HG02943 (cell line): Measurements from ENCODE around the gene SPDL1.

ENCODE experiments used
- ATAC-seq: cut with Tn5 transposase; IDR thresholded peaks from one replicate; pipeline ENCODE4 v1.9.1; 2021; ENCODE audit warnings: mild to moderate bottlenecking, low read depth, moderate library complexity; ENCODE audit not compliant: unreplicated experiment

SPDL1 gene

DNA sequence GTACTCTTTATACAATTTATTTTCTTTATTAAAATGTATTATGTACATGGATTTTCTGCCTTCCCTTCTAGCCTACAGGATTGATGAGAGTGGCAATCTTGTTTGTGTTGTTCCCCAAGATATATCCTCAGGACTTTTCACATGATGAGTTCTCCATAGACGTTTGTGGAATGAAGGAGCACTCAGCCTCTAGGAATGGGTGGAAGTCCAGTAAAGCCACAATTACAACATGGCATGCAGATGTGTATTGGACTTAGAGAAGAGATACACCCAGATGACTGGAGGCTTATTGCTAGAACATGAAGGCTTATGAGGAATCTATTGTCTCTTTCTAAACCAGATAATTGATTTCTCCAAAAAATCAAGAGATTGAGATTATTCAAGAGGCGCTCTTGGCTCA is 45.3 kb downstream of the SPDL1 start:
- no peak for ATAC-seq

GRCh38 chr5:169629847-169630548 is 46.4 kb downstream of the SPDL1 start:
- ATAC-seq = no peak

DNA sequence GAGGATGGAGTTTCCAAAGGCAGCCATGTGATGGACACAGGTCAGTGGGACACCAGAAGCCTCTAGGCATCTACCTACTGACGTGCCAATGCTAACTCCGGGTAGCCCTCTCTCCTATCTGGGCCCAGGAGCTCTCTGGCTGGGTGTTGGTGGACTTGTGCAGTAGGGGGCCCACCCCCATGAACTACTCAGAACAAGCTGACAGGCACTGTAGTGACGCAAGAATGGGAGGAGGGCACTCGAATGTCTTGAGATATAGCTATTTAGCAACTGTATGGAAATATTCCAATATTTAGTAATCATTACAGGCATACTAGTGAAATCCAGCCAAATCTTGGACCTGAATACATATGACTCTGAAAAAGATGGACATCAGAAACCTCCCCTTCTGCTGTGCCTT is 47.8 kb downstream of the SPDL1 start:
- ATAC-seq = no peak

DNA sequence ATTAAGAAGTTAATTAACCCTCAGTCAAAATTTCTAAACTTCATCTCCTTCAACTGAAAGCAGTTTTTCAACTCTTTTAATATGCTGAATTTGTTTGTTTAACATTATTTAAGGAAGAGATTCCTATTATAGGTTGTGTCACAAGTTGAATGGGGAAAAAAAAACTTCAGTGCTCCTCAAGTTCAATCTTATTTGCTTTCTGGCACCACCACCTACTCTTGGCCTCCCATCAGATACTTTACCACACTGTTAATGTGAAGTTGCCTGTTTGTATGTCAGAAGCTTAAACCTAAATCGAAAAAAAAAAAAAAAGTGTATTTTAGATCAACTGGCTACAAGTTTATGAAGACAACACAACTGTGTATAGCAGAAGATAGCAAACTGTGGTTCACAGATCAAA is 49.4 kb downstream of the SPDL1 start:
- no peak for ATAC-seq

DNA sequence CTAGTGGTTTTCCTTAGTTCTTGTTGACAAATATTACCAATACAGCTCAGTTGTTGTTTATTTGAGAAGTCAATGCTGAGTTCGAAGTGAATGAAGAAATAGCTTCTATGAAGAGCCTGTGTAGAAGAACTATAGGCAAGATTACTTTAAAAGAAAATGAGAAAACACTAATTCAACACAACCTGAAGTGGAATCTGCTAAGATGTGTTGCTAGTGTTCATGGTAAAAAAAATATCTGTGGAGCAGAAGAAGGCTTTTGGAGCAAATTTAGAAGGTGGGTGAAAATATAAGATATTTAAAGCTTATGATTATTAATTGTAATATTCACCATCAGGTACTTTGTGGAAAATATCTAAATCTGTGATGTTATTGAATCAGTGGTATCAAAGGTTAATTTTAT is 51.0 kb downstream of the SPDL1 start:
- no peak for ATAC-seq

GRCh38 chr5:169635936-169636335 is 52.4 kb downstream of the SPDL1 start:
- no peak for ATAC-seq

DNA sequence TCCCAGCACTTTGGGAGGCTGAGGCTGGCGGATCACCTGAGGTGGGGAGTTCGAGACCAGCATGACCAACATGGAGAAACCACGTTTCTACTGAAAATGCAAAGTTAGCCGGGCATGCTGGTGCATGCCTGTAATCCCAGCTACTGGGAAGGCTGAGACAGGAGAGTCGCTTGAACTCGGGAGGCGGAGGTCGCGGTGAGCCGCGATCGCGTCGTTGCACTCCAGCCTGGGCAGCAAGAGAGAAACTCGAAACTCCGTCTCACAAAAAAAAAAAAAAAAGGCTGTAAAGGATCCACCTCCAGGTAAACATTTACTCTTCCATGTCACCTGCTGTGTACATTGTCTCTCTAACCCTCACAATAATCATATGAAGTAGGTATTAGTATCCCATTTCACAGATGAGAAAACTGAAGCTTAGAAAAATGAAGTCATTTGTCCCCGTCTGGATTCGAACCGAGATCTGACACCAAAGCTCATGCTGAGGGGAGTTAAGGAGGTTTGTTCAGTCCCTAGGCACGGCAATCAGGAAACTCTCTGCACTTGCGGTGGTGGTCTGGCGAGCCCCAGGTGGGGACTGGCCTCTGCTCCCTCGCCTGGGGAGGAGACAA is 53.0 kb downstream of the SPDL1 start:
- no peak for ATAC-seq

- peak; percentile 88 for ATAC-seq
Observed at GRCh38 chr5:169637085-169637548, 53.5 kb downstream of the SPDL1 start, which contains the start of gene DOCK2. Gene DOCK2 (plus strand): TSS chr5:169637275. CDS start chr5:169637327, 52 bp downstream.

DNA sequence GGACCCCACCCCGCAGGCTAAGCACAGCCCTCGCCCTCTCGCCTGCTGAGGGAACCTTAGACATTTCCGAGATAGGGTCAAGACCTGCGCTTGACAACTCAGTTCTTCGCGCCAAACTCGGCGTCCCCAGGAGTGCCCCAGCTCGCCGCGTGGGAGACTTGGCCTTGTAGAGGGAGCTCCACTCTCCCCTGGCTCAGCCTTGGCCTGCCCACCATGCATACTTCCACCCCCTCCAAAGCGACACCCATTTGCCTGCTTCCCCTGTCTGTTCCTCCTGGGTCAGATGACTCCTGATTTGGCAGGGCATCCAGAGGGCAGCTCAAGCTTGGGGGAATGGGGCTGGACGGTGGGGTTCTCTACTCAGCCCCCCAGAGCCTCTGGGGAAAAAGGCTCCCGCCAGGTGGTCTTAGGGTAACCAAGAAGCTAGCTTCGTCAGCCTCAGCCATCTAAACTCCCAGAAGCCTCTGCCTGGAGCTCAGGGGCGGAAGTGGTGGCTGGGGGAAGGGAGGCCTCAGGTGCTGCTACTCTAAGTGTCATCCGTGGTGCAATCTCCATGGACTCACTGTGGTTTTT is 54.1 kb downstream of the SPDL1 start:
- peak; percentile 66 for ATAC-seq

- no peak for ATAC-seq
Observed at GRCh38 chr5:169641253-169641652, 57.7 kb downstream of the SPDL1 start.

- ATAC-seq = no peak
Observed at GRCh38 chr5:169646856-169647255, 63.3 kb downstream of the SPDL1 start.

- ATAC-seq = peak; percentile 55
Observed at GRCh38 chr5:169647566-169647965, 64.0 kb downstream of the SPDL1 start.

DNA sequence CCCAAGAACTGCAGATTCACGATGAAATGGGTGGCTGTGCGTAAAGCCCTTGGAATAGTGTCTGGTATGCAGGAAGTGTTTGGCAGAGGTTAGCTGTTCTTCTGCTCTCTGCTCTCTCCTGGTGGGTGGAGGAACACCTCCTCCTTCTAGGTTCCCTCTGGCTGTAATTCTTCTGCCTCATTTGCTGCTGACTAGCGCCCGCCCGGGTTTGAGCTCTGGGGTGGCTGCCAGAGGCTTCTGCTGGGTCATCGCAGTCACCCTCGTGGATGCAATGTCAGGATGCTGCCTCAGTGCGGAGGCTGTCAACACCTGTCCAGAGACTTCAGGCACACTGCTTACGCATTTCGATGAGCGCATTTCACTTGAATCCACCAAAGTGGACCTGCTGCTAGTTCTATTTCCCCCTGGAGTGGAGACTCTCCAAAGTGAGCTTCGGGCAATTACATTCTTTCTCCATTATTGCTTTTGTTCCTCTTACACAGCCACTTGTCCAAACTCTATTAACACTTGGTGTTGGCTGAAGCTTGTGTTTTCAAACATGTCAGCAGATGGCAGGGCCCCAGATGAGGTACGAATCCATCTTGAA is 65.2 kb downstream of the SPDL1 start:
- ATAC-seq = no peak

DNA sequence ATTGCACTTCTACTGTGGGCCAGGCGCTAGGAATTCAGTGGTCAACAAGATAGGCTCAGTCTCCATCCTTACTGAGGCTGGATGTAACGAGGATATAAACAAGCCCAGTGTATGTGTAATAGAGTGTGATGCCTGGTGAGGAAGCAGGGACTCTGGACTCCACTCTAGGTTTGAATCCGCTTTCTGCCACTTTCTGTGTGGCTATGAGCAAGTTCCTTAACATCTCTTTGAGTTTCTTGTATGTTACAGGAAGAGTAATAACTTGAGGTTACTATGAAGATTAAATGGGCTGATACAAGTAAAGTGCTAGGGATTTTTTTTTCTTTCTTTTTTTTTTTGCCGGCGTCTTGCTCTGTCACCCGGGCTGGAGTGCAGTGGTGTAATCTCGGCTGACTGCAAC is 65.9 kb downstream of the SPDL1 start:
- no peak for ATAC-seq

- ATAC-seq = peak; percentile 51
Observed at GRCh38 chr5:169650701-169651331, 67.2 kb downstream of the SPDL1 start.

DNA sequence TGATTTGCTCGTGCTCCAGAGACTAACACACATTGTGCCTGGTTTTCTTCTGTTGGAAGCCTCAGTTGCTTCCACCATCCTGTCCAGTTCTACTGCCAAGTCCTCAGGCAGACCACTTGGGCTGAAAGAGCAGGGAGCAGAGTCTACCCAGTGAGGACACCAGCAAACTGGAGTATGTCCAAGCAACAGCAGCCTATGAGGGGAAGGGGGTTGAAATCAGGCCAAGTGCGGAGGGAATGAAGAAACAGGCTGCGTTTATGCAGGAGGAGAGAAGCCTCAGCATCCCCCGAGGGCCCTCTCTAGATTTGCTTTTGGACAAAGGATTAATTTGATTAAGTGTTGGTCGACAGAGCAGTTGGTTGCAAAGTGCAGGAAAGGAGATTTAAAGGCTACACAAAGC is 68.0 kb downstream of the SPDL1 start:
- ATAC-seq = no peak

- no peak for ATAC-seq
Observed at GRCh38 chr5:169652057-169652456, 68.5 kb downstream of the SPDL1 start.

DNA sequence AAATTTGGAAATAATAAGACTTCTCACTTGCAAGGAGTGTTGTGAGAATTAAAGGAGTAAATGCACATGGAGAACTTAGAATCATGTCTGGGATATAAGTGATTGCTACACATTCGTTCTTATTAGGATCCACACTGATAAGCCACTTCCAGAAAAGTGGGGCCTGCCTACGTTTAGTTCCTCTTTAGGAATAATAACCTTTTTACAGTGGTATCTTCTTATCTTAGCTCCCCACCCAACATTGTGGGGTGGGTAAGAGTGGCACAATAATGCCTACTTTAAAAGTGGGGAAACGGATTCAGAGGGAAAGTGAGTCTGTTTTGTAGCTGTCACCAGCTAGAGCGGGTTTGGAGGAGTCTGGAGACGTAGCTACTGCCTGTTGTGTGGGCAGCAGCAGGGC is 69.5 kb downstream of the SPDL1 start:
- ATAC-seq = no peak
